HepG2 (cell line): Measurements from ENCODE around the gene PTPA. TPM values are rescaled to one million over a fixed set of nuclear protein-coding genes. Genes with fewer than 3 reads are reported as not detected.
A peak's percentile ranks its signal among the peaks of the same experiment; 100 is the strongest.

Experiments used
- CEBPZ ChIP-seq: IDR thresholded peaks from 2 replicates; pipeline ENCODE4 v1.6.1; 2012; ENCODE audit warnings: low read length, improper control_type of control experiment
- CREB1 ChIP-seq, 2 experiments: fragments of 450-650 bp in 1 of 2; IDR thresholded peaks; 2 replicates each; pipeline ENCODE4 v1.6.1; 2016 to 2017; ENCODE audit warnings: control low read depth in 1 of 2, mild to moderate bottlenecking in 1 of 2, missing compliant biosample characterization in 1 of 2, missing genetic modification characterization in 1 of 2
- DDIT3 ChIP-seq: sonication (generic); formaldehyde crosslinking; IDR thresholded peaks from 2 replicates; pipeline ENCODE4 v1.4.0; 2020; ENCODE audit warnings: mild to moderate bottlenecking, missing genetic modification reagents
- DRAP1 ChIP-seq: IDR thresholded peaks from 2 replicates; pipeline ENCODE4 v1.6.1; 2016; ENCODE audit warnings: missing genetic modification reagents, missing compliant biosample characterization
- ETV5 ChIP-seq: IDR thresholded peaks from 2 replicates; pipeline ENCODE4 v1.6.1; 2018; ENCODE audit warnings: missing biosample characterization, missing genetic modification reagents, inconsistent platforms, borderline replicate concordance
- HCFC1 ChIP-seq: fragments of 150-350 bp; IDR thresholded peaks from 2 replicates; pipeline ENCODE4 v1.6.1; 2014; ENCODE audit warnings: low read depth, low read length
- IRF2 ChIP-seq: IDR thresholded peaks from 2 replicates; pipeline ENCODE4 v1.6.1; 2018; ENCODE audit warnings: missing genetic modification reagents, missing compliant biosample characterization
- IRX3 ChIP-seq: sonication (generic); formaldehyde crosslinking; IDR thresholded peaks from 2 replicates; pipeline ENCODE4 v1.8.1; 2023; ENCODE audit warnings: mild to moderate bottlenecking, low read depth, missing genetic modification reagents, borderline replicate concordance
- NFATC3 ChIP-seq: sonication (generic); formaldehyde crosslinking; IDR thresholded peaks from 2 replicates; pipeline ENCODE4 v1.5.1; 2020; ENCODE audit warnings: mild to moderate bottlenecking, missing genetic modification reagents
- POLR2A ChIP-seq, 2 experiments: IDR thresholded peaks; 2 replicates each; pipeline ENCODE4 v1.6.1; 2011; ENCODE audit warnings: low read depth in 2 of 2, low read length in 2 of 2, mild to moderate bottlenecking in 1 of 2, moderate library complexity in 1 of 2; ENCODE audit not compliant: insufficient read depth in 1 of 2
- ZBTB2 ChIP-seq: sonication (generic); formaldehyde crosslinking; IDR thresholded peaks from 2 replicates; pipeline ENCODE4 v1.8.0; 2022; ENCODE audit warnings: low read depth, missing genetic modification reagents
- ZFP91 ChIP-seq: sonication (generic); formaldehyde crosslinking; IDR thresholded peaks from 2 replicates; pipeline ENCODE4 v1.9.0; 2022; ENCODE audit warnings: missing genetic modification reagents, mild to moderate bottlenecking, borderline replicate concordance
- ZMYM4 ChIP-seq: sonication (generic); formaldehyde crosslinking; IDR thresholded peaks from 2 replicates; pipeline ENCODE4 v1.8.1; 2023; ENCODE audit warnings: mild to moderate bottlenecking, missing genetic modification reagents
- polyA plus RNA-seq, 8 experiments: library from polyadenylated mRNA; depleted of rRNA in 3 of 8; stranded (reverse) in 7 of 8; unstranded in 1 of 8; fragments of >200 nt; fragmentation: Illumina TruSeq in 4 of 8; extraction: Trizol in 4 of 8; gene quantifications; 2 replicates each; pipeline versions ENCODE4 v1.2.1 to v1.2.3, GENCODE V29; 2011 to 2016; ENCODE audit warnings: low read depth in 4 of 8, missing spikeins in 1 of 8, mixed read lengths in 1 of 8; ENCODE audit not compliant: insufficient read depth in 1 of 8
- total RNA-seq, 5 experiments: library from RNA; depleted of rRNA; stranded (reverse); fragments of >200 nt; fragmentation: Illumina TruSeq; extraction: Trizol; gene quantifications; 2 replicates each; pipeline ENCODE4 v1.2.3, GENCODE V29; 2016; ENCODE audit warnings: low read depth in 1 of 5

Gene PTPA
- total and polyA plus RNA-seq, 2 of the 13 experiments (the other 11 are each of a cell fraction or from before 2014, with no cell fraction given), result 79.3 to 105 TPM

DNA sequence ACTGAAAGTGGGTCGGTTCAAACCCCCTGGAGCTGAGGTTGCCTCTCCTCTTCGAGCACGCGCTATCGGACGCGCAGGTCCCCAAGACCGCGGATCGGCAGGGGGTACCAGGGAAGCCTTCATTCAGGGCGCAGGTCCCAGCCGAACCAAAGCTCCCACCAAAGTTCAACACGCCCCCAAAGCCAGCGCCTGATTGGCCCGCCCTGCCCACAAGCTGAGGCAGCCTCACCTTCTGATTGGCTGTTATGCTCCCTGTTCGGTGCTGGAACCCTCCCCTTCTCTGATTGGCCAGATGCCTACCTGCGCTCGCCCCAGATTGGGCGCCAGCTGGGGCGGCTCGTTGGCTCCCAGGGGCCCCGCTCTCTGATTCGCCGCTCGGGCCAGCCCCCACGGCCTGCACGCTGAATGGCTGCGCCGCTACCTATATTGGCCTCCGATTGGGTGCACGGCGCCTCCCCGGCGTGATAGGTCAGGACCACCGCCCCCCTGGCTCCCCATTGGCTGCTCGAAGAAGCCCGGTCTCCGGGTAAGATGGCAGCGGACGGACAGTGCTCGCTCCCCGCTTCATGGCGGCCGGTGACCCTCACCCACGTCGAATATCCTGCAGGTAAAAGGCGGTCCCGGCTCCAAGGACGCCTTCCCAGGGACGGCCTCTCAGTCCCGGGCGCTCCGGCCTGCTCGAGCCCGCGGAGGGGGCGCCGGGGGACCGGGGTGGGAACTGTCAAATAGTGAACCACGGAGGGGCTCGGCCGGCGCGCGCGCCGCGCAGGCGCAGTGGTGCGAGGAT lies 30.4 kb upstream of the PTPA start, which contains the start of gene DOLPP1 (continued):
- TF ChIP-seq DRAP1 (CRISPR knock-in tag) (peak; percentile 79), IRF2 (CRISPR knock-in tag) (peak; percentile 38; the same call in 1 of the 2 replicates), POLR2A (IDR thresholded peaks at IDR 0.05; ENCODE audit: insufficient read depth in 1 of 2, low read depth in 2 of 2, low read length in 2 of 2) (peak in 1 of 2 experiments; percentile 62; a peak in 2 of 4 replicates), IRX3 (CRISPR knock-in tag) (0 out of 2 replicates have a peak, but pooled peaks have one; percentile 25), ZBTB2 (CRISPR knock-in tag) (no peak), HCFC1 (0 out of 2 replicates have a peak, but pooled peaks have one; percentile 9), CEBPZ (peak; percentile 34; the same call in 1 of the 2 replicates), ETV5 (CRISPR knock-in tag) (peak; percentile 30; the same call in 1 of the 2 replicates), ZFP91 (CRISPR knock-in tag) (peak; percentile 46; the same call in 1 of the 2 replicates), CREB1 (IDR thresholded peaks at IDR 0.05) (peak; percentile 79), CREB1 (CRISPR knock-in tag; IDR thresholded peaks at IDR 0.05) (peak; percentile 79), DDIT3 (CRISPR knock-in tag) (no peak), ZMYM4 (CRISPR knock-in tag) (peak; percentile 81; the same call in 1 of the 2 replicates), NFATC3 (CRISPR knock-in tag) (0 out of 2 replicates have a peak, but pooled peaks have one; percentile 49)
